ENCODE data around the gene RTF2. TPM values are rescaled to one million over a fixed set of nuclear protein-coding genes. Genes with fewer than 3 reads are reported as not detected.
"Not testable (repeated sequence)": the region's sequence is repeated elsewhere in the genome, so short reads cannot be mapped to it uniquely, and the experiment has no call there.

Gene RTF2
- total and polyA plus RNA-seq, 5 donors = 73.4 to 80.4 (median 78.7) TPM

- no peak for ATAC-seq
- no peaks in the 10 kb centered on the region for H3K9me3 ChIP-seq (ENCODE audit: control insufficient read depth, low read length)
- H3K4me3 ChIP-seq (ENCODE audit: low read length) = no peak overlapping the region
- intact Hi-C loops (cut with DNase I) = loop anchor here in 1 of 4 donors (10.0 kb wide), 1 partner anchor 802 kb away; no protein-coding TSS in a partner anchor
- no peaks in the 10 kb centered on the region for H3K4me1 ChIP-seq (ENCODE audit: control insufficient read depth, insufficient read depth, low read length)
- DNase-seq = no peak
- no peaks in the 10 kb centered on the region for H3K27me3 ChIP-seq (ENCODE audit: control insufficient read depth, insufficient read depth)
- 59% methylated on average over 9 of the region's 9 CpGs for WGBS
- no peak overlapping the region for H3K27ac ChIP-seq (ENCODE audit: low read length)
These were observed 74.1 kb downstream of the RTF2 start for GRCh38 chr20:56542489-56543030.

- no peak for DNase-seq
- no peak overlapping the region for H3K27ac ChIP-seq (ENCODE audit: low read length)
- no peak for ATAC-seq
- no peak overlapping the region for H3K4me3 ChIP-seq (ENCODE audit: low read length)
- no peaks in the 10 kb centered on the region for H3K9me3 ChIP-seq (ENCODE audit: control insufficient read depth, low read length)
- intact Hi-C loops (cut with DNase I) = loop anchor here in 2 of 4 donors (10.0 kb wide), 3 partner anchors 423 to 793 kb away; no protein-coding TSS in a partner anchor
- no peaks in the 10 kb centered on the region for H3K4me1 ChIP-seq (ENCODE audit: control insufficient read depth, insufficient read depth, low read length)
- H3K27me3 ChIP-seq (ENCODE audit: control insufficient read depth, insufficient read depth) = no peaks in the 10 kb centered on the region
- 91% methylated on average over 8 of the region's 8 CpGs for WGBS
These were observed 83.1 kb downstream of the RTF2 start for GRCh38 chr20:56551571-56551970.

GRCh38 chr20:56552911-56553629, 84.6 kb downstream of the RTF2 start:
- no peaks in the 10 kb centered on the region for H3K4me1 ChIP-seq (ENCODE audit: control insufficient read depth, insufficient read depth, low read length)
- ATAC-seq (no peak), DNase-seq (no peak)
- intact Hi-C loops (cut with DNase I) = loop anchor here in 2 of 4 donors (10.0 kb wide), 3 partner anchors 422 to 792 kb away; no protein-coding TSS in a partner anchor
- H3K27me3 ChIP-seq (ENCODE audit: control insufficient read depth, insufficient read depth) = no peaks in the 10 kb centered on the region
- H3K4me3 ChIP-seq (ENCODE audit: low read length) = no peak overlapping the region
- H3K9me3 ChIP-seq (ENCODE audit: control insufficient read depth, low read length) = no peaks in the 10 kb centered on the region
- H3K27ac ChIP-seq (ENCODE audit: low read length) = no peak overlapping the region
- 68% methylated on average over 8 of the region's 8 CpGs for WGBS

- WGBS = 14% methylated on average over 4 of the region's 4 CpGs
- H3K4me3 ChIP-seq (ENCODE audit: low read length) = no peak overlapping the region
- ATAC-seq = peak; percentile 80 to 83
- intact Hi-C loops (cut with DNase I) = loop anchor here in 2 of 4 donors (10.0 kb wide), 3 partner anchors 420 to 790 kb away; no protein-coding TSS in a partner anchor
- H3K4me1 ChIP-seq (ENCODE audit: control insufficient read depth, insufficient read depth, low read length) = no peaks in the 10 kb centered on the region
- no peaks in the 10 kb centered on the region for H3K9me3 ChIP-seq (ENCODE audit: control insufficient read depth, low read length)
- no peak for DNase-seq
- H3K27ac ChIP-seq (ENCODE audit: low read length) = no peak overlapping the region
- no peaks in the 10 kb centered on the region for H3K27me3 ChIP-seq (ENCODE audit: control insufficient read depth, insufficient read depth)
These were observed 86.4 kb downstream of the RTF2 start for GRCh38 chr20:56554869-56555268.

- DNase-seq = no peak
- H3K27me3 ChIP-seq (ENCODE audit: control insufficient read depth, insufficient read depth) = no peaks in the 10 kb centered on the region
- no peak overlapping the region for H3K27ac ChIP-seq (ENCODE audit: low read length)
- no peaks in the 10 kb centered on the region for H3K9me3 ChIP-seq (ENCODE audit: control insufficient read depth, low read length)
- WGBS = 62% methylated on average over 6 of the region's 6 CpGs
- H3K4me1 ChIP-seq (ENCODE audit: control insufficient read depth, insufficient read depth, low read length) = no peaks in the 10 kb centered on the region
- no peak overlapping the region for H3K4me3 ChIP-seq (ENCODE audit: low read length)
- no peak for ATAC-seq
- intact Hi-C loops (cut with DNase I) = loop anchor here in 2 of 4 donors (10.0 kb wide), 3 partner anchors 416 to 786 kb away; no protein-coding TSS in a partner anchor
These were observed 90.5 kb downstream of the RTF2 start for GRCh38 chr20:56558968-56559367.

GRCh38 chr20:56564526-56564925, 96.1 kb downstream of the RTF2 start:
- DNase-seq; H3K9me3 ChIP-seq (ENCODE audit: control insufficient read depth, low read length); intact Hi-C loops (cut with DNase I); H3K4me3 ChIP-seq (ENCODE audit: low read length); H3K27ac ChIP-seq (ENCODE audit: low read length); H3K27me3 ChIP-seq (ENCODE audit: control insufficient read depth, insufficient read depth); H3K4me1 ChIP-seq (ENCODE audit: control insufficient read depth, insufficient read depth, low read length); ATAC-seq: not testable (repeated sequence)
- WGBS = 94% methylated on average over 6 of the region's 6 CpGs

GRCh38 chr20:56565511-56565910, 97.1 kb downstream of the RTF2 start:
- no peaks in the 10 kb centered on the region for H3K27me3 ChIP-seq (ENCODE audit: control insufficient read depth, insufficient read depth)
- H3K4me1 ChIP-seq (ENCODE audit: control insufficient read depth, insufficient read depth, low read length) = no peaks in the 10 kb centered on the region
- intact Hi-C loops (cut with DNase I) = no loop called here
- no peak for DNase-seq
- no peak for ATAC-seq
- H3K9me3 ChIP-seq (ENCODE audit: control insufficient read depth, low read length) = no peaks in the 10 kb centered on the region
- H3K27ac ChIP-seq (ENCODE audit: low read length) = no peak overlapping the region
- 71% methylated on average over 4 of the region's 4 CpGs for WGBS
- H3K4me3 ChIP-seq (ENCODE audit: low read length) = no peak overlapping the region

GRCh38 chr20:56566621-56567020, 98.2 kb downstream of the RTF2 start:
- Histone ChIP-seq H3K4me3 (ENCODE audit: low read length) (no peak overlapping the region), H3K9me3 (ENCODE audit: control insufficient read depth, low read length) (no peaks in the 10 kb centered on the region), H3K27me3 (ENCODE audit: control insufficient read depth, insufficient read depth) (no peaks in the 10 kb centered on the region), H3K27ac (ENCODE audit: low read length) (no peak overlapping the region), H3K4me1 (ENCODE audit: control insufficient read depth, insufficient read depth, low read length) (no peaks in the 10 kb centered on the region)
- 56% methylated on average over 3 of the region's 3 CpGs for WGBS
- ATAC-seq = no peak
- DNase-seq = no peak
- intact Hi-C loops (cut with DNase I) = no loop called here

Other genes with a start within 250 kb of the RTF2 start
- gene MC3R, start 219.9 kb upstream of the RTF2 start, total RNA-seq = not detected
- gene MC3R, start 219.9 kb upstream of the RTF2 start, polyA plus RNA-seq = not detected
- 10 to 100 TPM; 33.0 to 37.9 (median 35.2) TPM for gene FAM210B, start 109.7 kb upstream of the RTF2 start, total RNA-seq
- 29.4 TPM for gene FAM210B, start 109.7 kb upstream of the RTF2 start, polyA plus RNA-seq
- gene AURKA, start 76.4 kb upstream of the RTF2 start, total RNA-seq = 10 to 100 TPM in 1 of 4 donors, 1 to 10 TPM in 3; 4.8 to 10.8 (median 8.5) TPM
- gene AURKA, start 76.4 kb upstream of the RTF2 start, polyA plus RNA-seq = 5.9 TPM
- 10 to 100 TPM; 19.1 to 23.2 (median 19.8) TPM for gene CSTF1, start 76.0 kb upstream of the RTF2 start, total RNA-seq
- 8.8 TPM for gene CSTF1, start 76.0 kb upstream of the RTF2 start, polyA plus RNA-seq
- gene CASS4, start 56.4 kb upstream of the RTF2 start, total RNA-seq = under 1 TPM; 0.51 to 0.79 (median 0.64) TPM
- gene CASS4, start 56.4 kb upstream of the RTF2 start, polyA plus RNA-seq = 0.34 TPM
- gene FAM209A, start 56.1 kb downstream of the RTF2 start, total RNA-seq = not detected
- gene FAM209A, start 56.1 kb downstream of the RTF2 start, polyA plus RNA-seq = not detected
- under 1 TPM in 1 of 4 donors, not detected in 3; 0.59 TPM for gene FAM209B, start 64.6 kb downstream of the RTF2 start, total RNA-seq
- gene FAM209B, start 64.6 kb downstream of the RTF2 start, polyA plus RNA-seq = 0.84 TPM
- under 1 TPM; 0.17 to 0.39 (median 0.26) TPM for gene TFAP2C, start 160.7 kb downstream of the RTF2 start, total RNA-seq
- gene TFAP2C, start 160.7 kb downstream of the RTF2 start, polyA plus RNA-seq = 0.14 TPM

All from right cardiac atrium (tissue), 5 donors.